B cell (primary cell): Measurements from ENCODE around the gene USP30. TPM values are rescaled to one million over a fixed set of nuclear protein-coding genes. Genes with fewer than 3 reads are reported as not detected.

Source experiments
- ATAC-seq: fragments of 200-7000 bp; cut with Tn5 transposase; one replicate; pipeline ENCODE4 v1.10.0; 2021; ENCODE audit warnings: low read depth, mild to moderate bottlenecking, moderate number of reproducible peaks, moderate library complexity
- CTCF ChIA-PET: fragments of 350-600 bp; sonication (Branson Sonifier 250); formaldehyde crosslinking; loops from one replicate; lab custom pipeline; 2021; ENCODE audit warnings: antibody characterized with exemption, inconsistent platforms; lab: Charles Lee
- POLR2A ChIA-PET: fragments of 350-600 bp; sonication (Branson Sonifier 250); formaldehyde crosslinking; loops from one replicate; lab custom pipeline; 2021; ENCODE audit warnings: antibody characterized with exemption; lab: Charles Lee
- DNase-seq: peaks from one replicate; pipeline ENCODE4 v3.0.0; 2013
- H2AFZ ChIP-seq: 2 replicates; pipeline ENCODE4 v1.6.1; 2012; ENCODE audit warnings: mild to moderate bottlenecking, low read depth, low read length; ENCODE audit not compliant: insufficient read depth, poor library complexity, severe bottlenecking
- H3K27ac ChIP-seq, 2 donors: 1 replicate in 1 of 2; 2 replicates in 1 of 2; pipeline ENCODE4 v1.5.1; 2012 to 2013; ENCODE audit warnings: low read length in 2 of 2, mild to moderate bottlenecking in 2 of 2, moderate library complexity in 1 of 2
- H3K27me3 ChIP-seq, 4 experiments: fragments of 200-600 bp in 1 of 4; sonication (generic) in 1 of 4; replicated peaks in 1 of 4; 1 replicate in 2 of 4; 2 replicates in 2 of 4; pipeline versions ENCODE4 v1.6.1 to v1.7.0; 2013 to 2016; ENCODE audit warnings: low read length in 3 of 4, mild to moderate bottlenecking in 2 of 4, mixed read lengths in 1 of 4, moderate library complexity in 1 of 4; ENCODE audit not compliant: insufficient read depth in 4 of 4, control insufficient read depth in 3 of 4; ENCODE audit errors: control extremely low read depth in 1 of 4
- H3K36me3 ChIP-seq, 2 experiments: replicated peaks in 1 of 2; 1 replicate in 1 of 2; 2 replicates in 1 of 2; pipeline versions ENCODE4 v1.6.1 to v1.7.1; 2013; ENCODE audit warnings: low read length in 1 of 2; ENCODE audit not compliant: insufficient read depth in 2 of 2, control insufficient read depth in 1 of 2; ENCODE audit errors: control extremely low read depth in 1 of 2, extremely low read depth in 1 of 2
- H3K4me1 ChIP-seq, 2 donors: fragments of 200-600 bp in 1 of 2; sonication (generic) in 1 of 2; 1 replicate in 1 of 2; 2 replicates in 1 of 2; pipeline versions ENCODE4 v1.5.1 to v1.6.1; 2013 to 2017; ENCODE audit warnings: low read length in 2 of 2; ENCODE audit not compliant: control insufficient read depth in 2 of 2, insufficient read depth in 2 of 2
- H3K4me2 ChIP-seq: replicated peaks from 2 replicates; pipeline ENCODE3; 2012; ENCODE audit warnings: mild to moderate bottlenecking, low read depth, low read length; ENCODE audit not compliant: poor library complexity, severe bottlenecking
- H3K4me3 ChIP-seq, 5 experiments: fragments of 200-600 bp in 1 of 5; sonication (generic) in 1 of 5; 1 replicate in 3 of 5; 2 replicates in 2 of 5; pipeline versions ENCODE4 v1.5.1 to v1.7.0; 2011 to 2016; ENCODE audit warnings: low read length in 4 of 5, mild to moderate bottlenecking in 4 of 5, low read depth in 2 of 5, control low read depth in 1 of 5, moderate library complexity in 1 of 5; ENCODE audit not compliant: insufficient read depth in 1 of 5; ENCODE audit errors: control extremely low read depth in 1 of 5, extremely low read depth in 1 of 5
- H3K79me2 ChIP-seq: fragments of 200-600 bp; sonication (generic); one replicate; pipeline ENCODE4 v1.6.0; 2016; ENCODE audit warnings: low read length; ENCODE audit not compliant: control insufficient read depth, insufficient read depth
- H3K9ac ChIP-seq: fragments of 200-600 bp; sonication (generic); 2 replicates; pipeline ENCODE4 v1.6.1; 2017; ENCODE audit warnings: mild to moderate bottlenecking, low read length, moderate library complexity
- H3K9me3 ChIP-seq, 3 donors: one replicate each; pipeline versions ENCODE4 v1.6.1 to v1.7.1; 2013; ENCODE audit warnings: low read length in 2 of 3; ENCODE audit not compliant: control insufficient read depth in 2 of 3, insufficient read depth in 1 of 3; ENCODE audit errors: control extremely low read depth in 1 of 3
- H4K20me1 ChIP-seq: 2 replicates; pipeline ENCODE4 v1.6.0; 2012; ENCODE audit warnings: mild to moderate bottlenecking, low read length; ENCODE audit not compliant: insufficient read depth, control insufficient read depth, poor library complexity, severe bottlenecking
- H3K27ac Mint-ChIP-seq: one replicate; pipeline ENCODE4 v1.8.0; 2021; ENCODE audit warnings: mixed read lengths
- H3K27me3 Mint-ChIP-seq: one replicate; pipeline ENCODE4 v1.8.0; 2021; ENCODE audit warnings: mixed read lengths
- H3K4me1 Mint-ChIP-seq: one replicate; pipeline ENCODE4 v1.8.0; 2021; ENCODE audit warnings: mixed read lengths
- H3K4me3 Mint-ChIP-seq: one replicate; pipeline ENCODE4 v1.8.0; 2021; ENCODE audit warnings: mixed read lengths
- H3K9me3 Mint-ChIP-seq: one replicate; pipeline ENCODE4 v1.8.0; 2022; ENCODE audit warnings: mixed read lengths; ENCODE audit not compliant: insufficient read depth
- CTCF ChIP-seq: fragments of 200-600 bp; IDR thresholded peaks from one replicate; pipeline ENCODE4 v1.8.0; 2022; ENCODE audit warnings: antibody characterized with exemption, mild to moderate bottlenecking
- EZH2 ChIP-seq: IDR thresholded peaks from 2 replicates; pipeline ENCODE4 v1.6.1; 2012; ENCODE audit warnings: borderline replicate concordance, low read depth, mild to moderate bottlenecking, moderate library complexity, low read length; ENCODE audit not compliant: insufficient read depth, poor library complexity, severe bottlenecking
- WGBS: methylation state at CpG from one replicate; pipeline ENCODE4 v1.1.5; 2013; ENCODE audit warnings: missing lambda C conversion rate; ENCODE audit not compliant: insufficient coverage; 5-methylcytosine and 5-hydroxymethylcytosine counted together
- intact Hi-C: fragments of 100-400 bp; cut with micrococcal nuclease; formaldehyde crosslinking; loops from one replicate; pipeline ENCODE4 v1.10.0; 2022
- polyA plus RNA-seq: library from polyadenylated mRNA; depleted of rRNA; stranded (reverse); fragments of >200 nt; gene quantifications from 2 replicates; pipeline ENCODE4 v1.2.3, GENCODE V29; 2012
- total RNA-seq, 2 donors: library from RNA; stranded (reverse); fragments of 120-200 nt in 1 of 2; gene quantifications; 1 replicate in 1 of 2; 2 replicates in 1 of 2; pipeline versions ENCODE4 v1.2.3 to v1.2.4, GENCODE V29; 2013 to 2022

Gene USP30
- total and polyA plus RNA-seq, 2 donors (not counting 1 experiment from before 2014, with no cell fraction given): 7.2 to 32.5 TPM

- H3K9ac ChIP-seq: no peak overlapping the region
- H3K36me3 ChIP-seq: no peaks in the 10 kb centered on the region
- no peak overlapping the region for H2AFZ ChIP-seq
- Mint-ChIP-seq H3K4me3 (no peak overlapping the region), H3K4me1 (peaks cover 2% of the 10 kb centered on the region), H3K27ac (no peak overlapping the region), H3K9me3 (no peaks in the 10 kb centered on the region), H3K27me3 (no peaks in the 10 kb centered on the region)
- POLR2A ChIA-PET: no interaction called here
- no peak for DNase-seq
- H3K27ac ChIP-seq: no peak overlapping the region
- CTCF ChIA-PET: interaction anchor here (1.7 kb wide), 1 partner anchor 9 kb away, joined by 7 read pairs; no protein-coding TSS in a partner anchor
- no peak for ATAC-seq
- H3K4me1 ChIP-seq: no peaks in the 10 kb centered on the region
- H3K9me3 ChIP-seq: no peaks in the 10 kb centered on the region
- H4K20me1 ChIP-seq: no peaks in the 10 kb centered on the region
- no peak overlapping the region for H3K4me2 ChIP-seq
- H3K4me3 ChIP-seq: no peak overlapping the region
- intact Hi-C loops: no loop called here
- no peak for TF ChIP-seq EZH2
- H3K79me2 ChIP-seq: no peaks in the 10 kb centered on the region
- no peaks in the 10 kb centered on the region for H3K27me3 ChIP-seq
- WGBS: 60% methylated on average over 1 of the region's 4 CpGs
These were observed 68.2 kb downstream of the USP30 start for GRCh38 chr12:109120557-109120956.

GRCh38 chr12:109121346-109121880, 69.0 kb downstream of the USP30 start:
- Histone ChIP-seq H3K27ac (no peak overlapping the region), H4K20me1 (no peaks in the 10 kb centered on the region), H3K36me3 (no peaks in the 10 kb centered on the region), H3K9ac (no peak overlapping the region), H3K9me3 (no peaks in the 10 kb centered on the region), H3K4me1 (no peaks in the 10 kb centered on the region), H3K4me3 (no peak overlapping the region), H2AFZ (no peak overlapping the region), H3K4me2 (no peak overlapping the region), H3K79me2 (no peaks in the 10 kb centered on the region), H3K27me3 (no peaks in the 10 kb centered on the region)
- TF ChIP-seq EZH2 (no peak), CTCF (no peak)
- Mint-ChIP-seq H3K27me3 (no peaks in the 10 kb centered on the region), H3K4me3 (no peak overlapping the region), H3K4me1 (no peaks in the 10 kb centered on the region), H3K9me3 (no peaks in the 10 kb centered on the region), H3K27ac (no peak overlapping the region)
- ChIA-PET POLR2A (no interaction called here), CTCF (interaction anchor here (2.6 kb wide), 1 partner anchor 9 kb away, joined by 8 read pairs; no protein-coding TSS in a partner anchor)
- ATAC-seq (no peak), DNase-seq (no peak)
- 90% methylated on average over 2 of the region's 3 CpGs for WGBS
- intact Hi-C loops: no loop called here
